Activated CD8-positive, alpha-beta memory T cell treated with anti-CD3 and anti-CD28 coated beads for 1 hour (primary cell): ENCODE results near the gene WWOX.

Source experiments
- DNase-seq, 2 donors: peaks; one replicate each; pipeline ENCODE4 v3.0.0-alpha.2; 2020; ENCODE audit warnings: low read depth in 1 of 2; ENCODE audit errors: extremely low read depth in 1 of 2

The WWOX gene

GRCh38 chr16:78430281-78430680 lies 330.8 kb downstream of the WWOX start:
- no peak for DNase-seq

- DNase-seq: no peak
Observed at GRCh38 chr16:78431004-78431670, 331.7 kb downstream of the WWOX start.

- no peak for DNase-seq
Observed at GRCh38 chr16:78431701-78432100, 332.2 kb downstream of the WWOX start.

- DNase-seq: no peak
Observed at GRCh38 chr16:78432451-78432850, 333.0 kb downstream of the WWOX start.

- no peak for DNase-seq
Observed at GRCh38 chr16:78433116-78433515, 333.7 kb downstream of the WWOX start.

GRCh38 chr16:78434401-78434800 lies 334.9 kb downstream of the WWOX start:
- DNase-seq: no peak

GRCh38 chr16:78435260-78435659 lies 335.8 kb downstream of the WWOX start:
- no peak for DNase-seq

- DNase-seq: no peak
Observed at GRCh38 chr16:78436023-78436422, 336.6 kb downstream of the WWOX start.

GRCh38 chr16:78436846-78437245 lies 337.4 kb downstream of the WWOX start:
- no peak for DNase-seq

- DNase-seq: peak in 1 of 2 donors; percentile 8
Observed at GRCh38 chr16:78437352-78437968, 338.0 kb downstream of the WWOX start.

GRCh38 chr16:78438219-78438618 lies 338.8 kb downstream of the WWOX start:
- no peak for DNase-seq

- no peak for DNase-seq
Observed at GRCh38 chr16:78438632-78439031, 339.2 kb downstream of the WWOX start.

GRCh38 chr16:78439646-78440045 lies 340.2 kb downstream of the WWOX start:
- DNase-seq: no peak

- DNase-seq: no peak
Observed at GRCh38 chr16:78441298-78441697, 341.8 kb downstream of the WWOX start.

GRCh38 chr16:78443542-78444364 lies 344.3 kb downstream of the WWOX start:
- no peak for DNase-seq

GRCh38 chr16:78445818-78446217 lies 346.4 kb downstream of the WWOX start:
- no peak for DNase-seq

GRCh38 chr16:78446486-78446885 lies 347.0 kb downstream of the WWOX start:
- no peak for DNase-seq

- DNase-seq: no peak
Observed at GRCh38 chr16:78446992-78447563, 347.6 kb downstream of the WWOX start.

- no peak for DNase-seq
Observed at GRCh38 chr16:78448658-78449271, 349.3 kb downstream of the WWOX start.

- no peak for DNase-seq
Observed at GRCh38 chr16:78450255-78450654, 350.8 kb downstream of the WWOX start.

GRCh38 chr16:78452025-78452555 lies 352.6 kb downstream of the WWOX start:
- no peak for DNase-seq
